IPS-18a (cell line): ENCODE measurements around the gene FOXP1.

Source experiments
- H3K27ac ChIP-seq: one replicate; pipeline ENCODE4 v1.5.1; 2013; ENCODE audit warnings: low read length
- H3K27me3 ChIP-seq: one replicate; pipeline ENCODE4 v1.6.1; 2013; ENCODE audit warnings: mild to moderate bottlenecking, low read length; ENCODE audit not compliant: control insufficient read depth, insufficient read depth
- H3K36me3 ChIP-seq: one replicate; pipeline ENCODE4 v1.6.1; 2013; ENCODE audit warnings: low read depth, low read length; ENCODE audit not compliant: control insufficient read depth
- H3K4me1 ChIP-seq: one replicate; pipeline ENCODE4 v1.6.1; 2013; ENCODE audit warnings: low read depth, low read length; ENCODE audit not compliant: control insufficient read depth
- H3K4me3 ChIP-seq: one replicate; pipeline ENCODE4 v1.5.1; 2013; ENCODE audit warnings: low read length
- H3K9ac ChIP-seq: one replicate; pipeline ENCODE4 v1.6.1; 2013; ENCODE audit warnings: mild to moderate bottlenecking, low read length, moderate library complexity
- H3K9me3 ChIP-seq: one replicate; pipeline ENCODE4 v1.6.1; 2013; ENCODE audit warnings: low read depth, low read length; ENCODE audit not compliant: control insufficient read depth

The FOXP1 gene

DNA sequence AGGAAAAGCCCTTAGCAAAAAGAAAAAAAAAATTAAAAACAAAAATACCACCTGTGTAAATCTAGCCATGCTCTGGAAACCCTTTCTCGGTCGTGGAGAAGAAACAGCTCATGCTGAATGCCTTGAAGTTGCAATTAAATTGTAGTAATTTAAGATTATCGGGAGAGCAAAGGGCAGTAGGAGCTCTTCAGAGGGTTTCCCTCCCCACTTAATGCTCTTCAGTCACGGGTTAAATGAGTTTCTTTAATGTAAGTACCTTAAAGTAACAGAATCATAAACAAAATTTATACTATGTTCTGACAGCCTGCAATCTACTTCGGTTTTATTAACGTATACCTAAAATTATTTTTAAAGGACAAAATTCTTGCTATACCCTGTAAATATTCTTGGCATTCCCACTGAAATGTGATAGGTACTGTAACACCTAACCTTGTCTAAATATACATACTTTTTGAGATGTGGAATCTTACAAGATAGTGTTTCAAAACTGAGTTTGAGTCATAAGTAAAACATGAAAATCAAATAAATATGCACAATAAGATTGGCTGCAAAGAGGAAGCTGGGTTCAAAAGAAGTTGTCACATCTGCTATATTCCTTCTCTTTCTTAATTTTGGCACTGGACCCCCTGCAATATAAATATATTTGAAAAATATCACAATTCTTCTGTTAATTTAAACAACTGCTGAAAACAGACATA is 5.3 kb downstream of the FOXP1 start:
- Histone ChIP-seq H3K27me3 (peaks cover 38% of the 10 kb centered on the region), H3K27ac (no peak overlapping the region), H3K4me3 (no peak overlapping the region), H3K9ac (no peak overlapping the region), H3K4me1 (peaks cover 20% of the 10 kb centered on the region), H3K36me3 (no peaks in the 10 kb centered on the region), H3K9me3 (no peaks in the 10 kb centered on the region)

- no peak overlapping the region for H3K9ac ChIP-seq
- peaks cover 30% of the 10 kb centered on the region for H3K27me3 ChIP-seq
- no peaks in the 10 kb centered on the region for H3K36me3 ChIP-seq
- H3K9me3 ChIP-seq, result no peaks in the 10 kb centered on the region
- peaks cover 23% of the 10 kb centered on the region for H3K4me1 ChIP-seq
- no peak overlapping the region for H3K27ac ChIP-seq
- no peak overlapping the region for H3K4me3 ChIP-seq
Measured at GRCh38 chr3:71577011-71577410, 6.5 kb downstream of the FOXP1 start.

DNA sequence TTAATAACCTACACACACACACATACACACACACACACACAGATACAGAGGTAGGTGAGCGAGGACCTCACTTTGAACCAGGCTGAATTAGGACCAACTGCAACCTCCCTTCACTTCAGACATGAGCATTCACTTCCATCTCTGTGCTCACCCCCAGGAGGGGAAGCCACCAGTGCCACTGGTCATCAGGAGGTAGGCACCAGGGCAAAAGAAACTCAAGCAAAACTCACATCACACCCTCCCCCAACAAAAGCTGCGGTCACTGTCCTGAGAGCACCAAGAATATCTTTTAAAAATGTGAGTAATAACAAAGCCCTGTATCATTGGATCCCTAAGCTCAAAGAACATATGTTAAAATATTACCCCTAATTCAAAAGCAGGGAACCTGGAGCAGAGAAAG is 8.1 kb downstream of the FOXP1 start:
- no peak overlapping the region for H3K27ac ChIP-seq
- no peaks in the 10 kb centered on the region for H3K9me3 ChIP-seq
- H3K4me3 ChIP-seq, result no peak overlapping the region
- peaks cover 15% of the 10 kb centered on the region for H3K27me3 ChIP-seq
- peaks cover 17% of the 10 kb centered on the region for H3K4me1 ChIP-seq
- no peak overlapping the region for H3K9ac ChIP-seq
- no peaks in the 10 kb centered on the region for H3K36me3 ChIP-seq

DNA sequence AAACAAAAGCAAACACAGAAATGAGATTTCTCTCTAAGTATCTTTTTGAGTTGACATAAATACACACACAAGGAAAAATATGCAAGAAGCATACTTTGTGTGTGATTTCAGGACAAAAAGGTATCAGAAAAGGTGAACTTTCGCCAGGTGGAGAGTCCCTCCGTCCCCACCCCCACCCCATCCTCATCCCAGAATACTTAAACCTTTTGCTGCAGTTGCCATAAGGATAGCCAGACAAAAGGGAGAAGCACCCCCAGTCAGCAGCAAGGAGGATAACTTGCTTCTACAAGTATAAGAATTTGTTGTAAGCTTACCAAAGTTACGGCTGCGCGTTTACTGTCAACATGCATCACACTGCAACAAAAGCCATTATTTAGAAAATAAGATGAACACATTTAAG is 10.3 kb downstream of the FOXP1 start:
- H3K4me3 ChIP-seq, result no peak overlapping the region
- peaks cover 7% of the 10 kb centered on the region for H3K4me1 ChIP-seq
- H3K27me3 ChIP-seq, result no peaks in the 10 kb centered on the region
- no peaks in the 10 kb centered on the region for H3K36me3 ChIP-seq
- H3K27ac ChIP-seq, result no peak overlapping the region
- H3K9ac ChIP-seq, result no peak overlapping the region
- H3K9me3 ChIP-seq, result no peaks in the 10 kb centered on the region

GRCh38 chr3:71570546-71570945 is 13.0 kb downstream of the FOXP1 start:
- no peak overlapping the region for H3K4me3 ChIP-seq
- no peaks in the 10 kb centered on the region for H3K36me3 ChIP-seq
- no peak overlapping the region for H3K27ac ChIP-seq
- no peaks in the 10 kb centered on the region for H3K27me3 ChIP-seq
- no peaks in the 10 kb centered on the region for H3K9me3 ChIP-seq
- H3K4me1 ChIP-seq, result peaks cover 7% of the 10 kb centered on the region
- no peak overlapping the region for H3K9ac ChIP-seq

DNA sequence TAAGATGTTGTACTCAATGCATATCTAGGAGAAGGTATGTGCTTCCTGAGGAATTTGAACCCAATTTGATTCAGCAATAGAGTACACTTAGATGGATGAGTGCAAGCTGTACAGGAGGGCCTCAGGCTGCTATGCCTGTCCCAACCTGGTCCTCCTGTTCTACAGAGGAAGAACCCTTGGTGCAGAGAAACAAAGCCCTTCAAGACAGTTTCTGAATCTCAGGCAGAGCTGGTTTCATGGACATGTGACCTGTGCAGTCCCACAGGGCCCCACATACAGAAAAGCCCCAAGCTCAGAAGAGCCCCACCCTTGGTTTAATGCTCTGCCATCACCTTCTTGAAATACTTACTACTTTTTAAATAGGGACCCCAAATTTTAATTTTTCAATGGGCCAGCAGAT is 15.3 kb downstream of the FOXP1 start:
- Histone ChIP-seq H3K9me3 (no peaks in the 10 kb centered on the region), H3K9ac (no peak overlapping the region), H3K36me3 (no peaks in the 10 kb centered on the region), H3K4me1 (peaks cover 3% of the 10 kb centered on the region), H3K27me3 (no peaks in the 10 kb centered on the region), H3K4me3 (no peak overlapping the region), H3K27ac (no peak overlapping the region)

GRCh38 chr3:71566776-71567175 is 16.8 kb downstream of the FOXP1 start:
- Histone ChIP-seq H3K27ac (no peak overlapping the region), H3K4me1 (no peaks in the 10 kb centered on the region), H3K27me3 (no peaks in the 10 kb centered on the region), H3K9ac (no peak overlapping the region), H3K36me3 (no peaks in the 10 kb centered on the region), H3K4me3 (no peak overlapping the region), H3K9me3 (no peaks in the 10 kb centered on the region)

- Histone ChIP-seq H3K4me3 (no peak overlapping the region), H3K4me1 (no peaks in the 10 kb centered on the region), H3K36me3 (no peaks in the 10 kb centered on the region)
Measured at GRCh38 chr3:71565976-71566375, 17.6 kb downstream of the FOXP1 start.

GRCh38 chr3:71565316-71565715 is 18.2 kb downstream of the FOXP1 start:
- H3K9ac ChIP-seq, result no peak overlapping the region
- H3K27me3 ChIP-seq, result no peaks in the 10 kb centered on the region
- H3K4me1 ChIP-seq, result no peaks in the 10 kb centered on the region
- H3K36me3 ChIP-seq, result no peaks in the 10 kb centered on the region
- no peaks in the 10 kb centered on the region for H3K9me3 ChIP-seq
- H3K27ac ChIP-seq, result no peak overlapping the region
- no peak overlapping the region for H3K4me3 ChIP-seq

More at GRCh38 chr3:71565976-71566375, 17.6 kb downstream of the FOXP1 start:
- H3K9me3 ChIP-seq, result no peaks in the 10 kb centered on the region
- no peak overlapping the region for H3K9ac ChIP-seq
- no peak overlapping the region for H3K27ac ChIP-seq
- H3K27me3 ChIP-seq, result no peaks in the 10 kb centered on the region

DNA sequence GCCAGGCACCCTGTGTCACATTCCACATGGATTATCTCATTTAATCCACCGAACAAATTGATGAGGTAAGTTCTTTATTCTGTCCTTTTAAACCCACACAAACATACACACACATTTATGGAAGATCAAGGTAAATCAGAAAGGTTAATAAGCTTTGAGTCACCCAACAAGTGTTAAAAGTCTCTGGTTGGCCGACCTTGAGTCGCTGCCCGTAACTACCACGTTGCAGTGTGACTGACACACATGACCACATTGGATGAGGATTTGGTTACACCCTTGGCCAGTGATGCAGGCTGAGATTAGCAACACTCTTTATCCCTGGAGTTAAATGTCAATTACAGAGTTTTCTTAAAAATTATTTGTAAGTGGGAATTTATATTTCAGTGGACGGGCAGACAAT is 19.2 kb downstream of the FOXP1 start:
- Histone ChIP-seq H3K4me3 (no peak overlapping the region), H3K27ac (no peak overlapping the region), H3K4me1 (no peaks in the 10 kb centered on the region), H3K27me3 (no peaks in the 10 kb centered on the region), H3K36me3 (no peaks in the 10 kb centered on the region), H3K9me3 (no peaks in the 10 kb centered on the region), H3K9ac (no peak overlapping the region)

- Histone ChIP-seq H3K9me3 (no peaks in the 10 kb centered on the region), H3K27me3 (no peaks in the 10 kb centered on the region), H3K4me3 (no peak overlapping the region), H3K4me1 (no peaks in the 10 kb centered on the region), H3K36me3 (no peaks in the 10 kb centered on the region), H3K9ac (no peak overlapping the region), H3K27ac (no peak overlapping the region)
Measured at GRCh38 chr3:71563827-71564226, 19.7 kb downstream of the FOXP1 start.

DNA sequence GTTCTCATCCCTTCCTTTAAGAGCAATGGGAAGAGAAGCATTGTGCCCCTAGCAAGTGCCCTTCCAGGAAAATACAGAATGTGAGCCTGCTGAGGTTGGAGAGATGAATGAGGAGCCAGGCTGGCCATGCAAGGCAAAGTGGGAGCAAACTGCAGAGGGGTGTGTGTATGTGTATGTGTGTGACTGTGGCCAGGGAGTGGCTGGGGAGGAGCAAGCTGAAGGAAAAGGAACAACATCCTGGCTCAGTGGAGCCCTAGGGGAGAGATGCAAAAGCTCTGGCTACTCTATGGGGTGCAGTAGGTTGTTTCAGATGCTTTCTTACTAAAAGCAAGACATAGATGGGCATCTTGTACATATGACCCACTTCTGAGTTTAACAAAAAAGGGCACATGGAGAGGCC is 20.6 kb downstream of the FOXP1 start:
- no peaks in the 10 kb centered on the region for H3K4me1 ChIP-seq
- no peak overlapping the region for H3K27ac ChIP-seq
- H3K36me3 ChIP-seq, result no peaks in the 10 kb centered on the region
- H3K9ac ChIP-seq, result no peak overlapping the region
- no peaks in the 10 kb centered on the region for H3K9me3 ChIP-seq
- no peaks in the 10 kb centered on the region for H3K27me3 ChIP-seq
- no peak overlapping the region for H3K4me3 ChIP-seq
